NCI-H2107 (cell line): ENCODE results near the gene TTYH1.
"Not testable (repeated sequence)": the region's sequence is repeated elsewhere in the genome, so short reads cannot be mapped to it uniquely, and the experiment has no call there.

ENCODE experiments used
- DNase-seq: peaks from one replicate; lab custom pipeline; 2025; lab: John Stamatoyannopoulos, UW

The TTYH1 gene

DNA sequence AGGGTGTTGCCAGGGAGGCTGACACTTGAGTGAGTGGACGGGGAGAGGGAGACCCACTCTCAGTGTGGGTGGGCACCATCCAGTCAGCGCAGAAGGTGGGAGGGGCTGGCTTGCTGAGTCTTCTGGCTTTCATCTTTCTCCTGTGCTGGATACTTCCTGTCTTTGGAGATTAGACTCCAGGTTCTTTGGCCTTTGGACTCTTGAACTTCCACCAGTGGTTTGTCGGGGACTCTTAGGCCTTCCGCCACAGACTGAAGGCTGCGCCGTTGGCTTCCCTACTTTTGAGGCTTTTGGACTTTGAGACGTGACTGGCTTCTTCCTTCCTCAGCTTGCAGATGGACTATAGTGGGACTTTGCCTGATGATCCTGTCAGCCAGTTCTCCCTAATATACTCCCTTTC is 29.5 kb downstream of the TTYH1 start:
- DNase-seq, result no peak

DNA sequence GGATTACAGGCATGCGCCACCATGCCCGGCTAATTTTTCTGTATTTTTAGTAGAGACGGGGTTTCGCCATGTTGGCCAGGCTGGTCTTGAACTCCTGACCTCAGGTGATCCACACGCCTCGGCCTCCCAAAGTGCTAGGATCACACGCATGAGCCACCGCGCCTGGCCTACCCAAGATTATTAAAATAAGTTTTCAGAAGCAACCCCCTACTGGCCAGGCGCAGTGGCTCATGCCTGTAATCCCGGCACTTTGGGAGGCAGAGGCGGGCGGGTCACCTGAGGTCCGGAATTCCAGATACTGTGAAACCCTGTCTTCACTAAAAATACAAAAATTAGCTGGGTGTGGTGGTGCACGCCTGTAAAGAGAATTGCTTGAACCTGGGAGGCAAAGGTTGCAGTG is 31.1 kb downstream of the TTYH1 start:
- not testable (repeated sequence) for DNase-seq

DNA sequence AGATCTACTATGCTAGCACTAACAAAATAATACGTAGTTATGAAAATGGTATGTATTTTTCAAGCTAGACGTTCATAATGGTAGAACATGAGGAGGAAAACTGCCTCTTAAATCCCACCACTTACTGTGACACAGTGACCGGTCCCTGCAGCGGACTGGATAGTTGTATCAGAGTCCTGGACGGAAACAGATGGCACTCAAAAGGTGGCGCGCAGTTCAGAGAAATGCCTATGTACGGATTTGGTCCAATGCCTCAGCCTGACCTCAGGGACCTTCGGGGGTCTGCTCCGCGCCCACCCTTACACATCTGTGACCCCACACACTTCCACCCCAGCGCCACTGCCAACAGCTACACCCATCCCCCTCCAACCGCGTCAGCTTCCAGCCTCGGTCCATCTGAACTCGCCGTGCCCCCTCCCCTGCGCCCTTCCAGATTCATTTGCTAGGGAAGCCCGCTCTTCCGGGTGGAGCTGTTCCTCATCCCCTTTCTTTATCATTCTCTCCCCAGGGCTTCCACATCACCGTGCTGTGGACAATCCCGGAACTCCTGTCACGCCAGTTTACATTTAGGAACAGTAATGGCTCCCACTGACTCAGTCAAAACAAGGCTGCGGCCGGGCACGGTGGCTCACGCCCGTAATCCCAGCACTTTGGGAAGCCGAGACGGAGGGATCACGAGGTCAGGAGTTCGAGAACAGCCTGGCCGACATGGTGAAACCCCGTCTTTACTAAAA is 32.9 kb downstream of the TTYH1 start:
- DNase-seq, result no peak

DNA sequence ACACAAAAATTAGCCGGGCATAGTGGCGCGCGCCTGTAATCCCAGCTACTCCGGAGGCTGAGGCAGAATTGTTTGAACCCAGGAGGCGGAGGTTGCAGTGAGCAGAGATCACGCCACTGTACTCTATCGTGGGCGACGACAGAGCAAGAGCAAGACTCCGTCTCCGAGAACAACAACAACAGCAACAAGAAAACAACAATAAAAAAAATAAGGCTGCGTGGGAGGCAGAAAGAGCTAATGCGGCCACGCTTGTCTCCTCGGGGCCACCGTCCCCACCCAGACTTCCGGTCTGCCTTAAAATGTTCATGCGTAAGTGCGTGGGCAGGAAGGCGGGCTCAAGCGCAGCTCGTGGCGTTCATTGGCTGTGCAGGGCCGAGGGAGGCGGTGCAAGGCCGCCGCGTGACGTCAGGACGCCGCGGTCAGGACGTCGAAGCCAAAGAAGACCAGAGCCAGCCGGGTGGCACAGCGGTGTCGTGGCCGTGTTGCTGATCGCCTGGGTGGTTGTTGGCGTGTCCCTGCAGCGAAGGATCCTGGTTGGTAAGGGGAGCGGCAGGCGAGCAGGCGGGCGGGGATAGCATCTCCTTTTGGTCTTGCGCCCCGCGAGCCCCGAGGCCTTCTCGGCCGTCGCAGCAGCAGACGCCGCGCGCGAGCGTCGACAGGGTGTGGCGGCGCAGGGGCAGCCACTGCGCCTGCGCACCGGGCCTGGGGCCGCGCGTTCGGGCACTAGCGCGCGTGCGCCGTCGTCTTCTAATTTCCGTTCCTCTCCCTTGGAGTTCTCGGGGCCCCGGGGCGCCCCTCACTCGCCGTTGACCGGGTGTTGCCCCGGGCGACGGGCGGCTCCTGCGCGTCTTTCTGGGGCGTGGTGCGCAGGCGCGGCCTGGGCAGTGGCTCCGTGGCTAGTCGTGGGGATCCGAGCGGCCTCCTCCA is 33.8 kb downstream of the TTYH1 start, which contains the start of gene LENG8:
TSS of gene LENG8 (plus strand) at position 426 of the 927 bp plus-strand sequence. CDS start 2,146 bp downstream, outside the sequence.
- DNase-seq, result peak; percentile 79

DNA sequence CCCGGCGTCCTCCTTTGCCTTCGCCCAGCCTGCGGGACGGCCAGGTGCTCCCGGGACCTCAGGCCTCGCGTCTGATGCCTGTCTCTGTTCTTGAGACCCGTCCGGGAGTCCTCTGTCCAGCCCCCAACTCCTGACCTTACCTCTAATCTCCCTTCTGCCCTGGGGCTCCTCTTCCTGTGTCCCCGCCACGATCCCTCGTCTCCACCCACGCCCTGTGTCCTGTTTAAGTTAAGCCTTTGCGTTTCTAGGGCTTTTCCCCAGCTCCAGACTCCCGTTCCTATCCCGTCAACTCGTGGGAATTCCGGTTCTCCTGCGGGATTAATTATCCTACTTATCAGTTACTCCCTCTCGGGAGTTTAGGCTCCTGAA is 34.4 kb downstream of the TTYH1 start:
- no peak for DNase-seq

DNA sequence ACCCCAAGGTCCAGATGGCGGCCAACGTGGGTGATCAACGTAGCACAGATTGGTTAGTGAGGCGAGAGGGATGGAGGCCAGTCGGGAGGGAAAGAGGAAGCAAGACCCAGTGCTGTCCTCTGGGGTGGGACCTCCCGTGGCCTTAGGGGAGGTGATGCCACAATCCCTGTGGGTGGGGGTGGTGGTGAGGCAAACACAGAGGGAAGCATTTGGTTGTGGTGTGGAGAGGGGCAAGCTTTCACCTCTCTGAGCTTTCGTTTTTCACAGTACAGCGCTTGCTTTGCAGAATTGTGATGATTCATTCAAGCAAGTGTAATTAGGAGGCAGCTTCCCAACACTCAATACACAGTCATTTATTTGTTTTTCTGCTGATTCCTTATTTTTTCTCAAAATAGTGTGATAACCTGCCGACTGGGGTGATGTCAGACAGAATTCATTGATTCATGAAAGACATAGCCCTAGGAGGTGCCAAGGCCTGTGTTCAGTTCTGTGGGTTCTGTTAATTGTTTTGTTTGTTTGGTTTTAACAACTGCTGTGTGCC is 36.1 kb downstream of the TTYH1 start:
- no peak for DNase-seq

DNA sequence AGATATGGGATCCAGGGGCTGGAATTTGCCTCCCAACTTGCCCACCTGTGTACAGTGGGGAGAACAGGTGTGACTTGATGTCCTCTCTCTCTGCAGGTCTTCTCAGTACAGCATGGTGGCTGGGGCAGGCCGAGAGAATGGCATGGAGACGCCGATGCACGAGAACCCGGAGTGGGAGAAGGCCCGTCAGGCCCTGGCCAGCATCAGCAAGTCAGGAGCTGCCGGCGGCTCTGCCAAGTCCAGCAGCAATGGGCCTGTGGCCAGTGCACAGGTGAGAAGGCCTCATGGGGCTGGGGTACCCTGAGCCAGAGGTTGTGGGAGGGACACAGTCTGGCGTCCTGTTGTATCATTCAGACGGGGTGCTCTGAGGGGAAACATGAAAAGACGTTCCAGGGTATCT is 36.7 kb downstream of the TTYH1 start:
- no peak for DNase-seq

DNA sequence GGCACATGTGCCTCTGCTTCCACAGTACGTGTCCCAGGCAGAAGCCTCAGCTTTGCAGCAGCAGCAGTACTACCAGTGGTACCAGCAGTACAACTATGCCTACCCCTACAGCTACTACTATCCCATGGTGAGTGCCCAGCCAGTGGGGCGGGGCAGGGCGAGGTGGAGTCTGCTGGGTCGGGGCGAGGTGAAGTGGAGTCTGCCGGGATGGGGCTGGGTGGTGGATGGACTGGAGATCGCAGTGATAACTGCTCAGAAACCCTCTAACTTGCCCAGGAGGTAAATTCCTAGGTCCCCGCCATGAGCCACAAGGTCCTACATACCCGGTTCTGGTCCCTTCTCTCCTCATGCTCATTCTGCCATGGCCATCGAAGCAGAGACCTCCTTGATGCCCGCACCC is 37.4 kb downstream of the TTYH1 start:
- DNase-seq, result no peak

DNA sequence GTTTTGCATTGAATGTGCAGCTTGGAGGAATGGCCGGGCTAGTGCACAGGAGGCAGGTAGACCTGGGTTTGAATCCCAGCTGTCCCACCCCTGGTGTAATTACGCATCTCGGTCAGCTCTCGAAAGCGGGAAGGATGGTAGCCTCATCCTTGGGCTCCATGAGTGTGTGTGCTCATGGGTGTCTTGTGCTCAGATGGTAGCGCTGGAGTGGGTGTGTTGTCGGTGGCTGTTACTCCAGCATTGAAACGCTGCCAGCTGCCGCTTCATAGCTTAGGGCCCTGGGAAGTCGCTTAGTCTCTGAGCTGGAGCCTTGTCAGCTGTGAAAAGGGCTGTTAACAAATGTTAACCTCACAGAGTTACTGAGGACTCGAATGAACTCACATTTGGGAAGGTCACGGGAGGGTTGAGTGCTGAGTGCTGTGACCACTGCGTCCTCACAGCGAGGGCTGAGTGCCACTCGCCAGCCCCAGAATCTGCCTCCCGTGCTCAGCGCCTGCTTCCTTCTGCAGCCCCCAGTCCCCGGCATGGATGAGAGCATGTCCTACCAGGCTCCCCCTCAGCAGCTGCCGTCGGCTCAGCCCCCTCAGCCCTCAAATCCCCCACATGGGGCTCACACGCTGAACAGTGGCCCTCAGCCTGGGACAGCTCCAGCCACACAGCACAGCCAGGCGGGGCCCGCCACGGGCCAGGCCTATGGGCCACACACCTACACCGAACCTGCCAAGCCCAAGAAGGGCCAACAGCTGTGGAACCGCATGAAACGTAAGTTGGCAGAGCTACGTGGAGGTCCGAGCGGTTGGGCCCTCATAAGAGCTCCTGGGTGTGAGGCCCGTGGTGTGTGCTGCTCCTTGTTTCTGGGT is 38.9 kb downstream of the TTYH1 start:
- no peak for DNase-seq

DNA sequence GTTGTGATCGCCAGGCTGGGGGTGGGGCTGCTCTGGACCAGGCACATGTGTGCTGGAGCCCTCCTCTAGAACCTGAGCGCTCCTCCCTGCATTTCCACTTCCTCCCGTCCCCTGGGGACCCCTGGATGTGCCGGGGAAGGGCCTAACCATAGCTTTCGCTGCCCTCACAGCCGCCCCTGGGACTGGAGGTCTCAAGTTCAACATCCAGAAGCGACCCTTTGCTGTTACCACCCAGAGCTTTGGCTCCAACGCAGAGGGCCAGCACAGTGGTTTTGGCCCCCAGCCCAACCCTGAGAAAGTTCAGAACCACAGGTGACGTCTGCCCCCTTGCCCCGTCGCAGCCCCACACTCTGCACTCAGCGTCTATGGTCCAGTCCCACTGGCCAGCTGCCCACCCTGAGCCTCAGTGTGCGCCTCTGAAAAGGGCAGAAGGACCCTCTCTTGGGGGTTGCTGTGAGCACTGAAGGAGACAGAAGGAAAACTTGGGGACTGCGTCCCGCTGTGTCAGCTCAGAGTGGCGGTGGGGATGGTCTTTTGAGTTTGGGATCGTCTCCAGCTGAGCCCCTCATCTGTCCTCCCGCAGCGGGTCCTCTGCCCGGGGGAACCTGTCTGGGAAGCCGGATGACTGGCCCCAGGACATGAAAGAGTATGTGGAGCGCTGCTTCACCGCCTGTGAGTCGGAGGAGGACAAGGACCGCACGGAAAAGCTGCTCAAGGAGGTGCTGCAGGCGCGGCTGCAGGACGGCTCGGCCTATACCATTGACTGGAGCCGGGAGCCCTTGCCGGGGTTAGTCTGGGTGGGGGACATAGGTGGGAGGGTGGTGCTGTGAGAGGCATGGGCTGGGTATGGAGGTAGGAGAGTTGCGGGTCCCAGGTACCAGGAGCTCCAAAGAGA is 39.8 kb downstream of the TTYH1 start:
- DNase-seq, result no peak

DNA sequence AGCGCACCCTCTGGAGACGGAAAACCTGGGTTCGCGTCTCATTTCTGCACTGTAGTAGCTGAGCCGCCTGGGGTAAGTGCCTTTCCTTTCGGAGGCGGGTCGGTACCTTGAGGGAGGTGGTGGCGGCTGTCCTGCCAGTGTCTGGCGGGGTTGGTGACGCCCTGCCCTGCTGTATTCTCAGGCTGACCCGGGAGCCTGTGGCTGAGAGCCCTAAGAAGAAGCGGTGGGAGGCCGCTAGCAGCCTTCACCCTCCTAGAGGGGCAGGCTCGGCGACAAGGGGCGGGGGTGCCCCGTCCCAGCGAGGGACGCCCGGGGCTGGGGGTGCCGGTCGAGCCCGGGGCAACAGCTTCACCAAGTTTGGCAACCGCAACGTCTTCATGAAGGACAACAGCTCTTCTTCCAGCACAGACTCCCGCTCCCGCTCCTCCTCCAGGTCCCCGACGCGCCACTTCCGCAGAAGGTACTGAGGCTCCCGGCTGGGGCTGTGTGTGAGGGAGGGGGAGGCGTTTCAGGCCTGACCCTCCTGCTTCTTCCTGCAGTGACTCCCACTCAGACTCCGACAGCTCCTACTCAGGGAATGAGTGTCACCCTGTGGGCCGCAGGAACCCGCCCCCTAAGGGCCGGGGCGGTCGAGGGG is 40.6 kb downstream of the TTYH1 start:
- DNase-seq, result no peak

DNA sequence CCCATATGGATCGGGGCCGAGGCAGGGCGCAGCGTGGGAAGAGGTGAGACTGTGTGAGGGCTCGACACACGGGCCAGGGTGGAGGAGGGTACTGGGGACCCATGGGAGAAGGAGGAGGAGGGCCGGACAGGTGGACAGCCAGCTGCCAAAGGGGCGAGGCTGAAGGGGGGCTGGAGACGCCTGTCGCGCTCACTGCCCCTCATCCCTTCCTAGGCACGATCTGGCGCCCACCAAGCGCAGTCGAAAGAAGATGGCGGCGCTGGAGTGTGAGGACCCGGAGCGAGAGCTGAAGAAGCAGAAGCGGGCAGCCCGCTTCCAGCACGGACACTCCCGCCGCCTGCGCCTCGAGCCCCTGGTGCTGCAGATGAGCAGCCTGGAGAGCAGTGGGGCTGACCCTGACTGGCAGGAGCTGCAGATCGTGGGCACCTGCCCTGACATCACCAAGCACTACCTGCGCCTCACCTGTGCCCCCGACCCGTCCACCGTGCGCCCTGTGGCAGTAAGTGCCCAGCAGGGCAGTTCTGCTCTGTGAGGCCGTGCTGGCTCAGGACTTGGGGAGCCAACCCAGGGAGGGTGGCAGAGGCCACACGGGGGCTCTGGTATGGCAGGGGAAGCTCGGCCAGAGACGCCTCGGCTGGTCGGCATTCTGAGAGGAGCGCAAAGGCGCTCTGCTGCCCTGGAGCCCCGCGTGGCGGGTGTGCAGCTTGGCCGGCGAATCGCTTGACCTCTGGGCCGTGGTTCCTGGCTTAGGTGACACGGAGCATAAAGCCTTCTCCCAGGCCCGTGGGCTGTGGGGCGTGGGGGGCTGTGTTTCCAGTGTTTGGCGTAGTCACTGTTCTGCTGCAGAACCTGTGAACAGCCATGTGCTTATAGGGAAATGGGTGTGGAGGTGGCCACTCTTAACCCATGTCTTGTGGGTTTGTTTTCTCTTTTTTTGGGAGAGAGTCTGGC is 41.4 kb downstream of the TTYH1 start:
- no peak for DNase-seq

DNA sequence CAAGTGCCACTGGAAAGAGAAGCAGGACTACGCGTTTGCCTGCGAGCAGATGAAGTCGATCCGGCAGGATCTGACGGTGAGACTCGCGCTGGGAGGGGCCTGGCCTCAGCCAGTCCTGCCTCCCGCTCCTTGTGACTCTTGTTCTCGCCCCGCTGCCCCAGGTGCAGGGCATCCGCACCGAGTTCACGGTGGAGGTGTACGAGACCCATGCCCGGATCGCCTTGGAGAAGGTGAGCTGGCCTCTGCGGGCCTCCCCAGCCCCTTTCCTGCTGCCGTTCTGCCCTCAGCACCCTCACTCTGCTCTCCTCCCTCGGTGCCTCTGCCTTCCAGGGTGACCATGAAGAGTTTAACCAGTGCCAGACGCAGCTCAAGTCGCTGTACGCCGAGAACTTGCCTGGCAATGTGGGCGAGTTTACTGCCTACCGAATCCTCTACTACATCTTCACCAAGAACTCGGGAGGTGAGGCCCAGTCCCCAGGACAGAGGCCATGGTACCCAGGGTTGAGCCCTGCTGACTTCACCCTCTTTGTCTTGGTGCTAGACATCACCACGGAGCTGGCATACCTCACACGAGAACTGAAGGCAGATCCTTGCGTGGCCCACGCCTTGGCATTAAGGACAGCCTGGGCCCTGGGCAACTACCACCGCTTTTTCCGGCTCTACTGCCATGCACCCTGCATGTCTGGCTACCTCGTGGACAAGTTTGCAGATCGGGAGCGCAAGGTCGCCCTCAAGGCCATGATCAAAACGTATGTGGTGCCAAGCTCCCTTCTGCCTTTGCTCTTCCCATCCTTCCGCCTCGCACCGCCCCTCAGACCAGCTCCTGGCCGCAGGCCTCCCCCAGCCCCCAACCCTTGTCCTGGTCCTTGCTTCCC is 42.7 kb downstream of the TTYH1 start:
- no peak for DNase-seq

DNA sequence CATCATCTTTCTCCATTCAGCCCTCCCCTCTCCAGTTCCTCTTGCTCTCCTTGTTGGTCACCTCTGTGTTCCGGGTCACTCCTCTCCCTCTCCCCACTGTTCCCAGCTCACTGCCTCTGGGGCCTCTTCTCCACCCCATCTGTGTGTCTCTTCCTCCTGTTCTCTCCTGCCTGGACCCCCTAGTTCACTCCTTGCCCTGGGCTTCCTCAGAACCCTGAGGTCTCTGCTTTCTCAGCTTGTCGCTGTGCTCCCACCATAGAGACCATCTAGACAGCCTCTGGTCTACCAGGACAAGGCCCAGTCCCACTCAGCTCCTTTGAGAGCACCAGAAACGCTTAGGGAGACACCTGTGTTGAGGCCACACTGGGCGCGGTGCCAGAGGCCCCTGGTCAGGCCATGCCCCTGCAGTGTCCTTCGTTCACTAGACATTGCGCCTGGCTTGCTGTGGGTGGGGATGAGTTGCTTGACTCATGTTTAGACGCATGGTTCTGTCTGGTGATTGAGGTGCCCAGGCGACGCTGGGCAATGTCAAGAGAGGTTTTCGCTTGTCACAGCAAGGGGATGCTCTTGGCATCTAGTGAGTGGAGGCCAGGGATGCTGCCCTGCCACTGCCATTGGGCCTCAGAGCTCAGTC is 43.5 kb downstream of the TTYH1 start:
- DNase-seq, result no peak

DNA sequence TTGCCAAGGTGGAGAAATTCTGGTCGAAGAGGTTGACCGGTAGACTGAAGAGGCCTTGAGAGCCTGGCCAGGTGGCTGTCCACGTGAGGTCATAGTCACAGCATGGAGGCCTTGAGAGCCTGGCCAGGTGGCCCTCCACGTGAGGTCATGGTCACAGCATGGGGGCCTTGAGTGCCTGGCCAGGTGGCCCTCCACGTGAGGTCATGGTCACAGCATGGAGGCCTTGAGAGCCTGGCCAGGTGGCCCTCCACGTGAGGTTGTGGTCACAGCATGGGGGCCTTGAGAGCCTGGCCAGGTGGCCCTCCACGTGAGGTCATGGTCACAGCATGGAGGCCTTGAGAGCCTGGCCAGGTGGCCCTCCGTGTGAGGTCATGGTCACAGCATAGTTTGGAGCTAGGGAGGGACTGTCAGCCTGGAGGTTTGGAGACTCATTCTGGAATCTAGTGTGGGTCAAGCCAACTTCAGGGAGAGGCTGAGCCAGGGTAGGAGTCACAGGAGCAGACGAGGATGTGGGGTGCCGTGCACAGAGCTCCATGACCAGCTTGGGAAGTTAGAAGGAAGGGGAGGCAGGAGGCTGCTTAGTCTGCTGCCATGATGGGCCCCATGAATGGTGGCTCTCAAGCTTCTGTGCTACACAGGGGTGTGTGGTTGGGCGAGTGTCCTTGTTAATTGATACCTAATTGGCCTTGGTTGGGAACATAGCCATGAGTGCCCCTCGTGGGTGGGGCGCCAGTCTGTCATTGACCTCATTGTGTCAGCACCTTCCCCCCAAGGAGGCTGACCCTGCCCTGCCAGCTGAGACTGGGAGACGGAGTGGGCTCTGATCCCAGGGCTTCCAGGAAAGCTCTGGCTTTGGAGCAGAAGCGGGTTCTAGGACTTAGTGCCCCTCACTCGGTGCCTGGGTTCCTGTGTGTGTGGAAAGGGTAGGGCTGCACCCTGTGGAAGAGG is 44.3 kb downstream of the TTYH1 start:
- no peak for DNase-seq

DNA sequence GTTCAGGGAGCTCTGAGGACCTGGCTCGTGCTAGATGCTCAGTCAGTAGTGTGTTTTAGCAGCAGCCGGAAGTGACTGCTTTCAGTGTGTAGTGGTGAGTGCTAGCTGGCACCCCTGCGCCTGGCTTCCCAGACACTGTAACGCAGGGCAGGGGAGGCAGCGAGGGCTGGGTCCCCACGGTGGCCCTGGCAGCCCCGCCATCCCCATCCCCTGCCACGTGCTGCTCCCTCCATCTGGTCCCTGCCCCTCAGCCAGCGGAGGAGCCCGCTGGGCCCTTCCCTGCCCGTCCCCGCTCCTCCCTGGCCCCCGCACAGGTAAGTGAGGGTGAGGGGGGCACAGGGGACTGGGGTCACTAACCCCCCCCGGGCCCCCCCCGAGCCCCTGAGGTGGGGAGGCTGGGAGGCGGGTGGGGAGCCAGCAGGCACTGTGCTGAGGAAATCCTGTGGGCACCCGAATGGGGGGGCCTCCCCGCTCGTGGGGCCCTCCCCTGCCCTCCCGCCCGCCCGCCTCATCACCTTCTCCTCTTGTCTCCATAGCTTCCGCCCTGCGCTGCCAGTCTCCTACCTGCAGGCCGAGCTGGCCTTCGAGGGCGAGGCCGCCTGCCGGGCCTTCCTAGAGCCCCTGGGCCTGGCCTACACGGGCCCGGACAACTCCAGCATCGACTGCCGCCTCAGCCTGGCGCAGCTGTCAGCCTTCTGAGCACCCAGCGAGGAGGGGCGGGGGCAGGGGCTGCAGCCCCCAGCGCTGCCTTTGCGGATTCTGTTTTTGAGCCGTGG is 45.2 kb downstream of the TTYH1 start:
- DNase-seq, result no peak
